Measurements from ENCODE around the gene CDCP2.

DNA sequence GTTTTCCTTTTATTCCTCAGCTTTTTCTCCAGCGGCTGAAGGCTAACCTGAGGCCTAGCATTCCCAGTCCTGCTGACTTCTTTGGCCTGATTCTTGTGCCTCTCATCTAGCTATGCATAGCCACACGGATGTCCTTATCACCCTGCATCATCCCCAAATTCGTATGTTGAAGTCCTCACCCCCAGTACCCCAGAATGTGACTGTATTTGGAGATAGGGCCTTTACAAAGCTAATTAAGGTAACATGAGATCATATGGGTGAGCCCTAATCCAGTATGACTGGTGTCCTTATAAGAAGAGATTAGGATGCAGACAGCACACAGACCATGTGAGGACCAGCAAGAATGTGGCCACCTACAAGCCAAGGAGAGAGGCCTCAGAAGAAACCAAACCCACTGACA is 44.6 kb downstream of the CDCP2 start:
- TF ChIP-seq JUNB (IDR thresholded peaks at IDR 0.05; ENCODE audit: unreplicated experiment) (no peak), EZH2 (IDR thresholded peaks at IDR 0.05; ENCODE audit: low read depth, unreplicated experiment) (no peak), EZH2phosphoT487 (IDR thresholded peaks at IDR 0.05; ENCODE audit: unreplicated experiment) (no peak), ZNF331 (CRISPR knock-in tag; IDR thresholded peaks at IDR 0.05; ENCODE audit: low read depth) (no peak), POLR2AphosphoS5 (IDR thresholded peaks at IDR 0.05; ENCODE audit: low read depth) (no peak), ZNF114 (CRISPR knock-in tag; IDR thresholded peaks at IDR 0.05) (no peak), CREB1 (CRISPR knock-in tag; IDR thresholded peaks at IDR 0.05; ENCODE audit: low read depth) (no peak), STAT1 (IDR thresholded peaks at IDR 0.05; ENCODE audit: unreplicated experiment) (no peak), NANOG (IDR thresholded peaks at IDR 0.05; ENCODE audit: borderline replicate concordance) (no peak)
- TF ChIP-seq, protein P1, sequence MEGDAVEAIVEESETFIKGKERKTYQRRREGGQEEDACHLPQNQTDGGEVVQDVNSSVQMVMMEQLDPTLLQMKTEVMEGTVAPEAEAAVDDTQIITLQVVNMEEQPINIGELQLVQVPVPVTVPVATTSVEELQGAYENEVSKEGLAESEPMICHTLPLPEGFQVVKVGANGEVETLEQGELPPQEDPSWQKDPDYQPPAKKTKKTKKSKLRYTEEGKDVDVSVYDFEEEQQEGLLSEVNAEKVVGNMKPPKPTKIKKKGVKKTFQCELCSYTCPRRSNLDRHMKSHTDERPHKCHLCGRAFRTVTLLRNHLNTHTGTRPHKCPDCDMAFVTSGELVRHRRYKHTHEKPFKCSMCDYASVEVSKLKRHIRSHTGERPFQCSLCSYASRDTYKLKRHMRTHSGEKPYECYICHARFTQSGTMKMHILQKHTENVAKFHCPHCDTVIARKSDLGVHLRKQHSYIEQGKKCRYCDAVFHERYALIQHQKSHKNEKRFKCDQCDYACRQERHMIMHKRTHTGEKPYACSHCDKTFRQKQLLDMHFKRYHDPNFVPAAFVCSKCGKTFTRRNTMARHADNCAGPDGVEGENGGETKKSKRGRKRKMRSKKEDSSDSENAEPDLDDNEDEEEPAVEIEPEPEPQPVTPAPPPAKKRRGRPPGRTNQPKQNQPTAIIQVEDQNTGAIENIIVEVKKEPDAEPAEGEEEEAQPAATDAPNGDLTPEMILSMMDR (conservative IDR thresholded peaks at IDR 0.05; ENCODE audit: low read depth in 2 of 2), result no peak
- TF ChIP-seq, protein P2, sequence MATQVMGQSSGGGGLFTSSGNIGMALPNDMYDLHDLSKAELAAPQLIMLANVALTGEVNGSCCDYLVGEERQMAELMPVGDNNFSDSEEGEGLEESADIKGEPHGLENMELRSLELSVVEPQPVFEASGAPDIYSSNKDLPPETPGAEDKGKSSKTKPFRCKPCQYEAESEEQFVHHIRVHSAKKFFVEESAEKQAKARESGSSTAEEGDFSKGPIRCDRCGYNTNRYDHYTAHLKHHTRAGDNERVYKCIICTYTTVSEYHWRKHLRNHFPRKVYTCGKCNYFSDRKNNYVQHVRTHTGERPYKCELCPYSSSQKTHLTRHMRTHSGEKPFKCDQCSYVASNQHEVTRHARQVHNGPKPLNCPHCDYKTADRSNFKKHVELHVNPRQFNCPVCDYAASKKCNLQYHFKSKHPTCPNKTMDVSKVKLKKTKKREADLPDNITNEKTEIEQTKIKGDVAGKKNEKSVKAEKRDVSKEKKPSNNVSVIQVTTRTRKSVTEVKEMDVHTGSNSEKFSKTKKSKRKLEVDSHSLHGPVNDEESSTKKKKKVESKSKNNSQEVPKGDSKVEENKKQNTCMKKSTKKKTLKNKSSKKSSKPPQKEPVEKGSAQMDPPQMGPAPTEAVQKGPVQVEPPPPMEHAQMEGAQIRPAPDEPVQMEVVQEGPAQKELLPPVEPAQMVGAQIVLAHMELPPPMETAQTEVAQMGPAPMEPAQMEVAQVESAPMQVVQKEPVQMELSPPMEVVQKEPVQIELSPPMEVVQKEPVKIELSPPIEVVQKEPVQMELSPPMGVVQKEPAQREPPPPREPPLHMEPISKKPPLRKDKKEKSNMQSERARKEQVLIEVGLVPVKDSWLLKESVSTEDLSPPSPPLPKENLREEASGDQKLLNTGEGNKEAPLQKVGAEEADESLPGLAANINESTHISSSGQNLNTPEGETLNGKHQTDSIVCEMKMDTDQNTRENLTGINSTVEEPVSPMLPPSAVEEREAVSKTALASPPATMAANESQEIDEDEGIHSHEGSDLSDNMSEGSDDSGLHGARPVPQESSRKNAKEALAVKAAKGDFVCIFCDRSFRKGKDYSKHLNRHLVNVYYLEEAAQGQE (IDR thresholded peaks at IDR 0.05; ENCODE audit: unreplicated experiment), result no peak
- TF ChIP-seq, protein P3, sequence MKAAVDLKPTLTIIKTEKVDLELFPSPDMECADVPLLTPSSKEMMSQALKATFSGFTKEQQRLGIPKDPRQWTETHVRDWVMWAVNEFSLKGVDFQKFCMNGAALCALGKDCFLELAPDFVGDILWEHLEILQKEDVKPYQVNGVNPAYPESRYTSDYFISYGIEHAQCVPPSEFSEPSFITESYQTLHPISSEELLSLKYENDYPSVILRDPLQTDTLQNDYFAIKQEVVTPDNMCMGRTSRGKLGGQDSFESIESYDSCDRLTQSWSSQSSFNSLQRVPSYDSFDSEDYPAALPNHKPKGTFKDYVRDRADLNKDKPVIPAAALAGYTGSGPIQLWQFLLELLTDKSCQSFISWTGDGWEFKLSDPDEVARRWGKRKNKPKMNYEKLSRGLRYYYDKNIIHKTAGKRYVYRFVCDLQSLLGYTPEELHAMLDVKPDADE (IDR thresholded peaks at IDR 0.05), result no peak

All from GM23338 (cell line).